ENCODE data around the gene FRMD4B.

Gene FRMD4B

DNA sequence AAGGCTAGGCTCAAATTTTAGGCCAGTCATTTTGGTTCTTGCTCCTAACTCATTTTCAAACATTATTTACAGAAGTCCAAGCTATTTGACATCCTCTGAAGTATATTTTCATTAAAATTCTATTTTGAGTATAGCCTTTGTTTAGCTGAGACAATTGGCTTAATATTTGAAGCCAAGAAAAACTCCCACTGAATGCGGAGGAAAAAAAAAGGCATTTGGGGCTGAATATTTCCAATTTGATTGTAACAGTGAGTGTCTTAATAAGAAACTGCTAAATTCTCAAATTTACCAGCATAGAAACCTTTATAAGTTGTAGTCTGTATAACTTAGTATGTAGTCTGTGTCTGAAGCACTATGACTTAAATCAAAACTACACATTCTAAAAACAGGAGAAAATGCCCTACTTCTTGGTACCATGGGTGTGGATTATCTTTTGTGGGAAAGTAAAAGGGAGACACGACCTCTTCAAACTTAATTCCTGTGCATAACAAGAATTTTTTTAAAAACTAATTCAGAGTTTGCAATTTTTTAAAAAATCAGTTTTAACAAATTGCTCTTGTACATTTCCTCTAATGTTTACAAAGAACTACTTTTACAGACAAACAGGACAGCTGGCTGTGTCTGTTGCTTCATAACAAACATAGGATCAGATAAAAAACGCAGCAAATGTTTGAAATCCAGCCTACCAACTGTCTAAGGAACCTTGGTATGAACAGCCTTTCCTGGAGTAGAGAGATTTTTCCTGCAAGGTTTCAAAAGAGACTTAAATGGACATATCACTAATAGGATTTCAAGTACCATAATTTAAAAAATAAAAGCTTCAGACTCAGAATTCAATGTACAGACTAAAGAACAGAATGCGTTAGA, 210.8 kb downstream of the FRMD4B start:
- no peak for DNase-seq (ENCODE audit: low read depth in 2 of 2)

DNA sequence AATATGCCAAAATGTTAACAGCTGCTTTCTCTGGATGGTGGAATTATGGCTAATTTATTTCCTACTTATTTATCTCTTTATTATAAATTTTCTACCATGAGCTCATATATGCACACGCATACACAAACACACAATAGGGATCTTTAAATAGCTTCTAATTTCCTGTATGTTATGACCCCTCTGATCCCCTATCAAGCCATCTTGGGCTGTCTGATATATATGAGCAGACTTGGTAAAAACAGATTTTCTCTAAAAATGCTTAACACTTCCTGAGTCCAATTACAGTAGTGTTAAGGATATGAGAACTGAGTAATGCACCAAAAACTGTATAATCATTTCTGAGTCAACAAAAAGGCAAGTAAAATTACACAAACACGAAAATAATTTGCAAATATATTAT, 211.4 kb downstream of the FRMD4B start:
- no peak for DNase-seq (ENCODE audit: low read depth in 2 of 2)

DNA sequence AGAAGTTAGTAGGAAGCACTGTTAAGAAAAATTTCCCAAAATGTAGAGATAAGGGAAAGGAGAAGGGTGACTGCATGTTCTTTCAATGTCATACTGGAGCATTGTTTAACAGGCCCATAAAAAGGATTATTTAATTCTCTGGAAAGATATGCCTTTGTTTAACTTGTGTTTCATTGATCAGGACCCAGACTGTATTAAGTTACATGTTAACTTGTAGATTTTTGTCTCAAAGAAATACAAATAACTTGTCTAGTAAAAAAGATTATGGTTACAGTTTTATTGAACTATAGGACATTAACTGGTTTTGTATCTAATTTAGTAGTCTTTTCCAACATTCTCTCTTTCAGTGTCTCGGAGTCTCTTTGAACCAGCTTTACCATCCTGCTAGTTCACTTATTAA, 213.8 kb downstream of the FRMD4B start:
- no peak for DNase-seq (ENCODE audit: low read depth in 2 of 2)

DNA sequence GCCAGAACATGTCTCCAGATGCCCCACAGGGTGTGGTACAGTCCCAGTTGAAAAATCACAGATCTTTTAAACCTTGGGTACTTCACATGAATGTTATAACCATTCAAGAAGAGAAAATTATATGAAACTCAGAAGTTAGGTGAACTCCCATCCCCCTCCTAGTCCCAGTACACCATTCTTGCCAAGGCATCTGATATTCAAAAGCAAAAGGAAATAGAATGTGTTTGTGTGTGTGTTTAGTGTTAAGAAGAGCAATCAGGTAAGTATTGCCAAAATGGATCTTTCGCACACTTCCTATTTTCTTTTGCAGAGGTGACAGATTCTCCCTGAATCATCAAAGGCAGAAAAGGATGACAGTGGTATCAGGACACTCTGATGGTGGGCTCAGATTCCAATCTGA, 219.4 kb downstream of the FRMD4B start:
- DNase-seq (ENCODE audit: low read depth in 2 of 2): no peak

DNA sequence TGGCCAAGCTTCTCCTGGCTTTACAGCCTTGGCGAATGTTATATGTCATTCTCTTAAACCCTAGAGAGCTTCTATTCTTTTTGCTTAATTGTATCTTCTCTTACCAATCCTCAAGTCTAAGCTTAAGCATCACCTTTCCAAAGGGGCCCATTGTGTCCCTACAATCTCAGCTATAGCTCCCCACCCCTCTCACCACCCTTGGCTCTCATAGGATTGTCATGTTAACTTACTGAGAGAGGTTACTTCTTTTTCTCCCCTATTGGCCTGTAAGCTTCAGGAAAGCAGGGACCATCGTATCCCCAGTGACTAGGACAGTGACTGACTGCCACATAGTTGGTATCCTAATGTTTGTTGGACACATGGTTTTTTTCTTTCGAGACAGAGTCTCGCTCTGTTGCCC, 220.1 kb downstream of the FRMD4B start:
- DNase-seq (ENCODE audit: low read depth in 2 of 2): no peak

DNA sequence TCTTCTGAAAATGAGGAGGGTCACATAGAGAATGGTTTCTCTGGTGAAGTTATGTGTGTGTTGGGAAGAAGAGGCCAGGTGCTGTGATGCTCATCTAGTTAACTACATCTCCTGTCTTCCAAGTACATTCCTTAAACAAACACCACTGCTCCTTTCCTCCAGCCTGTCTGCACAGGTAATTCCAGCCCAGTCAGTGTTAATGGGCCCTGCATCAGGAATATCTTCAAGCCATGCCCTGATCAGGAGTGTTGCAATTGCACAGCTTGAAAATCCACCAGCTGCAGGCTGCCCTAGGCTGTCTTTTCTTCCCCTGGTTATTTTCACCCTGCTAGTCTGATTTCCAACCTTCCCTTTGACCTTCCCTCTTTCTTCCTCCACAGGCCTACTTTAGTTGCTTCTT, 221.6 kb downstream of the FRMD4B start:
- no peak for DNase-seq (ENCODE audit: low read depth in 2 of 2)

DNA sequence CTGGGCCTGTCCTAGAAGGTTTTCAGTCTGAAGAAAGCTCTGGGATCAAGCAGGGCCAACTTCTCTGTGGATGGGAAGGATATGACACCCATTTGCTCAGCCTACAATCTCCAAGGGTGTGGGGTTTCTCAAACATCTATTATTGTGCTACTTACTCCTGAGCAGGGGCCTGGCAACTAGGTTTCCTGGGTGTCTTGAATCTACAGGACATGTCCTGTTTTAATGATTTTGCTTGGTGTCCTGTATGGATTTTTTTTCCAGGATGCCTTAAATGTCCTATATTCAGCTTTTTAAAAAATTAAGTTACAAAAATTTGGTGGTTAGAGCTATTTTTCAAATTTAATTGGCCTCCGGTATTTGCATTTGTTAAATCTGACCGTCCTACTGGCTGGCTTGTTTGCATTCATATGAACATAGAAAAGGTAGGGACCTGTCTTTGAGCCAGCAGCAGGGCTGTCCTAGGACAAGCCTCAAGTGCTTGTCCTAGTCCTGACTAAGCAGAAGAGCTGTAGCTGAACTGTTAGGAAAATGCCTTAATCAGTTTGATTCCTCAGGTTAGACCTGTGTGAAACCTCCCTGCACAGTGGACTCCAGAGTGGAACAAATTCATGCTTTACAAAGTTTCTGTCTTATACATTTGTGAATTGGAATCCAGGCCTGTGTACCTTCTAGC, 223.4 kb downstream of the FRMD4B start:
- no peak for DNase-seq (ENCODE audit: low read depth in 2 of 2)

DNA sequence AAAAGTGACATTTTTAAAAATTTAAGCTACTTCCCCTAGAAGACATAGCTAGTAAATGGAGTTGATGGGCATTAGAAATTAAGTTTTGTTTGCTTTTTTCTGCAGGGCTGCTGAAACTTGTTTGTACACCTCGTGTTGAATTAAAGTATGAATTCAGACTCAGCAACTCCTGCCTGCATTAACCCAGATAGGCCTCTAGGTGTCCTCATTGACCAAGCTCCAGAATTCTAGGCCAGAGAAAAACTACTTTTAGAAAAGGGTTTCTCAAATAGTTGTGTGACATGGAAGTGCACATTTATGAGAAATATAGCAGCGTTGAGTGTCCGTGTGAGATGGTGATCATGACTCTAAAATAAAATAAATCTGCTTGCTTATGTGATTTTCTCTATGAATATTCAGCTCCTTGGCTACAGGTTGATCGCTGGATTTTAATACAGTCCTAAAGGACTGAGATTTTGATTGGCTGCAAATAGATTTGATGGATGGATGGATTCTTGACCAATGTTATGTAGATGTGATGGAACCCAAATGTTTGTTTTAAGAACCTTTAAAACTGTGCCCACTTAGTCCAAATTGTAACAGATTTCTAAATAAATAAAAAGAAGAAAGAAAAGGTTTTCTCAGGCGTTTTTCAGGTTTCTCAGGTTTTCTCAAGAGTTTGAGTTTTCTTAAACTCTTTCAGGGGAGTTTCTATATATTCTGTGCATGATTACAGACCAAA, 224.1 kb downstream of the FRMD4B start:
- DNase-seq (ENCODE audit: low read depth in 2 of 2): peak in 1 of 2 donors; percentile 17

DNA sequence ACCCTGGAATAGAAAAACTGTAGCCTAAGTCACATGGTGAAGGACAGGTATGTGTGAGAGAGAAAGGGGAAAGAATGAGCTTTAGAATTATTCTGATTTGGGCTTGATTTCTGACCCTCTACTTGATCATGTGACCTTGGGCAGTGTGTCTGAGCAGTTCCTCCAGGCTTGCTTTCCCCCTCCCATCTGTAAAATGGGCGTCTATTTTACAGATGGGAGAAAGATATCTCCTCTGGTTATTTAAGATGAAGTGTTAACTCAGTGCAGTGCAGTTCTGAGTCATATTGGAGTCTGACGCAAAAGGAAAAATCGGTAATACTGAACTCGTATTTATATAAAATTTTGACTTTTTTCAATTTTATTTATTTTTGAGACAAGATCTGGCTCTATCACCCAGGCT, 225.4 kb downstream of the FRMD4B start:
- no peak for DNase-seq (ENCODE audit: low read depth in 2 of 2)

DNA sequence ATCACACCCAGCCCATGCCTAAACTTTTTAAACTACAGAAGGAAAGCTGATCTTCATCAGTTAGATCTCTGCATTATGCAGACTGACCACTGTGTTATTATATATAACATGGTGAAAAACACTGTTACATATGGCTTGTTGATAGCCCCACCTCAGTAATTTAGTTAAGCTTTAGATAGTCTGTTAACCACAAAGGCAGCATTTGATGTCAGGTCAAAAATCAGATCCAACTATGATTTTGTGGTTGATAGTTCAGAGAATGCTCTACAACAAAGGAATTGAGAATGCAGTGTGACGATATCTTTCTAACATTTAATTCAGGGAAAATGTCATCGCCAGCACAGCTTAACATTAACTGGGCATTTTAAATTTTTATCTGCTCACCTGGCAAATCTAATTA, 225.8 kb downstream of the FRMD4B start:
- DNase-seq (ENCODE audit: low read depth in 2 of 2): no peak

DNA sequence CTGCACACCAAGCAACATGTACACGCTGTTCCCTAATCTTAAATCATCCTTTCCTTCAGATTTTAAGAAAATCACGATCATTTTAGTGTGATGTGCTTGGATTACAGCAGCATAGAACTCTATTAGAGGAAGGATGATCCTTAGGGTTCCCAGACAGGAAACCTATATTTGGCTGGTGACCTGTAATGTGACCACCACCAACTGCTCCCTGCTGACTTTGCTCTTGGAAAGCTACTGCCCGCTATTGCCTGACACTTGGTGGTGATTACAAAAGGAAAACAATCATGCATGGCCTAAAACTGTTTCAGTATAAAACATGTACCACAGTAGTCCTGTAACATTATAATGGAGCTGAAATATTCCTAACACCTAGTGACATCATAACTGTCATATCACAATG, 236.3 kb downstream of the FRMD4B start:
- DNase-seq (ENCODE audit: low read depth in 2 of 2): no peak

DNA sequence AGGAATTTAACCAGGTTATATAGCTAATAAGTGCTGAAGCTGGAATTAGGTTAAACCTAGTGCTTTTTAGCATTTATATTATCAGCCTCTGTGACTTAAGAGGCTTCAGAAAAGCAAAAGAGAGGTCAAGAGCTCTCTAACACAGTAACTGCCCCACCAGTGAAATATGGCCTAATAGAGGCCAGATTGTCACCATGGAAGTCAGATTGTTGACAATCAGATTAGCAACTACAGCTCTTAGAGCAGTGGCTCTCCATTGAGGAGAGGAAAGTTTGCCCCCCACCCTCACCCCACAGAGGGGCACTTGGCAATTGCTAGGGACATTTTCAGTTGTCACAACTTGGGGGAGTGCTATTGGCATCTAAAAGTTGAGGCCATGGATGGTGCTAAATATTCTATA, 240.2 kb downstream of the FRMD4B start:
- DNase-seq (ENCODE audit: low read depth in 2 of 2): no peak

DNA sequence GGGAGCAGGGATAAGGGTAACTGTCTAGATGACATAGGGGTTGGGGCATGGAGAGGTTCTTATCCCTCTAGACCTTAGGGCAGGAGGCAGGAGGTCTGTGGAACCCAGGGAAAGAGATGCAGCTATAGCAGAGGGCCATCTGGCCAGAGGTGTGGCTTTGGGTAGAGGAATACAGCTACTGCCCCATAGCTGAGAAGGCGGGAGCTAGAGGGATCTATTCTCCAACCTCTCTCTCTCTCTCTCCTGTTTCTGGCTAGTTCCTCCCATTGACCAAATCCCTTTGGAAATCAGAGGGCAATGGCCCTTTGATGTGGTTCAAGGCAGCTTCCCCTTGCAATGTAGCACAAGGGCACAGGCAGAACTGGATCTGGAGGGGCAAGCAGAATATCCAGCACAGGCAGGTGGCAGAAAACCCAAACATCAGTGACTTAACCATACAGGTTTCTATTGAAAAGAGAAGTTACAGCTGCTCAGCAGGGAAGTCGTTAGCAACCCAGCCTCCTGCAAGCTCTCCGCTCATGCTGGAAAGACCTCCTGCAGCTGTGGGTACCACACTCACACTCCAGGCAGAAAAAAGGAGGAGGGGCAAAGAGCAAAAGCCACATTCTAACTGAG, 241.2 kb downstream of the FRMD4B start:
- no peak for DNase-seq (ENCODE audit: low read depth in 2 of 2)

DNA sequence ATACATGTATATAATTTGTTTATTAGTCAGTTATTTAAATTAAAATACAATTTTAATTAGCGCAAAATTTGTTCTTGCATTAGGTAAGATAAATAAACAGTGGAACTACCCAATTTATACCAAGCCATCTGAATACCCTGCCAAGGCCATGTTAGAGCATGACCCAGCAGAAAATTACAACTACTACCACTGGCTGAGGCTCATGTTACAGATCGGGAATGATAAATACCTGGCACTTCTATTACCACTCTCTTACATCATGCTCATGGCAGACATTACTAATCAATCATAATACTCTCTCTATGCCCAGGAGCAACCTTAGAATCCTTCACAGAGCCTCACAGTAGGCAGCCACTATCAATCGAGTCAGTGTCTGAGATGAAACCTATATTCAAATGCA, 242.3 kb downstream of the FRMD4B start:
- DNase-seq (ENCODE audit: low read depth in 2 of 2): no peak

DNA sequence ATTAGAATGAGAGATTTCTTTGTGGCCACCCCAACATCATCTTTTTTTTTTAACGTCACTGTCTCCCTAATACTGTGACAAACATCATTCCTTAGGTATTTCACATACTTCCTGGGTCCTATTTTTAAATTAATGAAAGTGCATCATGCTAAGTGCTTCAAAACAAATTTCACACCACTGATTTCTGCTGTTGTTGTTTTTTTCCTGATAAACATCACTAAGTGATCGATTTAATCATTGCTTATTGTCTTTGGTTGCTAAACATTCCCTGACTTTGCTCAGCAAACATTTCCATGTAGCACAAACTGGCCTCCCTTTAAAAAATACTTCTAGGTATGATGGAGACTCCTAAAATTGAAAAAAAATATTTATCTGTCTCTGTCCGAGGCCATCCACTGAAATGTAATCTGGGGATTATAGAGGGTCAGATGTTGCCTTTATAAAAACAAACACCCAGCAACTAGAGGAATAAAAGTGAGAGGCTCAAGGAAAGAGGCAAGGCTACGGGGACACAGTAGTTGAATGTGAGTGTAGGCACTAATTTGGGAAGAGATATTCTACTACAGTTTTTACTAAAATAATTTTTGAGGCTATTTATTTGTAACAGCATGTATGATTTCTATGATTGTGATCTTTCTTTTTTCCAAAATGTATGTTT, 243.0 kb downstream of the FRMD4B start:
- no peak for DNase-seq (ENCODE audit: low read depth in 2 of 2)

DNA sequence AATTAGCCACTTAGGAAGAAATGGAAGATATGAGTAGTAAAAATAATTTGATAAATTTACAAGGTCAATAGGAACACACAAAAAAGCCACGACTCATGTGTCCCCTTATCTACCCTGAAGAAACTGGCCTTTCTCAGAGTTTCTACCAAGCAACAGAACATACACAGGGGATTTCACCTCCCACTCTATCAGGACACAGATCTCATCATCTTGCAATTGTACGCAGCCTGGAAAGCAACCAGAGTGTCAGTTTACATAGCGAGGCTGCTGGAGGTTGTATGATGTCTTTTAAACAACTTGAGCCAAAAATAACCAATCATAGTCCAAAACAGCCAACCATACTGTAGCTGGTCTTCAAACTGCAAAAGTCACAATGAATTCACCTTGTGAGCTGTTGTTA, 243.8 kb downstream of the FRMD4B start:
- DNase-seq (ENCODE audit: low read depth in 2 of 2): no peak

DNA sequence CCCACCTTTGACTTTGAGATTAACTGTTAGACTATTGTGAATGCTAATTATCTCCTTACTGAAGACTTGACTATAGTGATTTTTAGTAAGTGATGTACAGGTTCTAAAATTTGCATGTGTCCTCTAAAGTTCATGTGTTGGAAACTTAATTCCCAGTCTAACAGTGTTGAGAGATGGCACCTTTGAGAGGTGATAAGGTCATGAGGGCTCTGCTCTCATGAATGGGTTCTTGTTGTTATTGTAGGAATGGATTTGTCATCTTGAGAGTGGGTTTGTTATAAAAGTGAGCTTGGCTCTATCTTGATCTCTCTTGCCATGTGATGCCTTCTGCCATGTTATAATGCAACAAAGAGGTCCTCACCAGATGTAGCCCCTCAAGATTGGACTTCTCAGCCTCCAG, 244.6 kb downstream of the FRMD4B start:
- DNase-seq (ENCODE audit: low read depth in 2 of 2): no peak

DNA sequence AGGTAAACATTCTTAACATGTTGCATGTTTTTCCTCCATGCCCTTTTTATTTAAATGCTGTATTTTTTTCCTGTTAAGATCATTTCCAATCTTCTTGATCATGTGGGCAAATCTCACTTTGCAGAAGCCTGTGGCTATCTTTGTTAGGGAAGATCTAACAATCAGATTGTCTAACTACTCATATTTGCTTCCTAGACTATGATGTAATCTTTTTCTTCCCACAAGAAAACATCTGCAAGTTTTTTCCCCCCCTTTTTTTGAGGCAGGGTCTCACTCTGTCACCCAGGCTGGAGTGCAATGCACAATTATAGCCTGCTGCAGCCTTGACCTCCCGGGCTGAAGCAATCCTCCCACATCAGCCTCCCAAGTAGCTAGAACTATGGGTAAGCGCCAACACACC, 248.5 kb downstream of the FRMD4B start:
- DNase-seq (ENCODE audit: low read depth in 2 of 2): no peak

DNA sequence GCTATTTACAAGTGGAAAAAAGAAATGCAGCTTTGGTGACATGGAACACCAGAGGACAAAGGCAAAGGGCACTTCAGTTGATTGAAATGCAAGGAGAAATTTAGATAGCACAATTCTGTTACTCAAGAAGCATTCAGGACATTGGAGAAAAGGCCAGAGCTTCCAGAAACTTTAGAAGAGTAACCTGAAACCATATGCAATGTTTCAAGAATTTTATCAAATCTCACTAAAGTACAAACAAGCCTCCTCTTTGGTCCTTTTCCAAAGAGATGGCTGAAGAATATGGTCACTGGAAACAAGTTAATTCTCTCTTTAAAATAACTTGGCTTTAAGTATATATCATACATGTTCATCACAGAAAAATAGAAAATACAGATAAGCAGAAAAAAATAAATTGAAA, 248.9 kb downstream of the FRMD4B start:
- no peak for DNase-seq (ENCODE audit: low read depth in 2 of 2)

DNA sequence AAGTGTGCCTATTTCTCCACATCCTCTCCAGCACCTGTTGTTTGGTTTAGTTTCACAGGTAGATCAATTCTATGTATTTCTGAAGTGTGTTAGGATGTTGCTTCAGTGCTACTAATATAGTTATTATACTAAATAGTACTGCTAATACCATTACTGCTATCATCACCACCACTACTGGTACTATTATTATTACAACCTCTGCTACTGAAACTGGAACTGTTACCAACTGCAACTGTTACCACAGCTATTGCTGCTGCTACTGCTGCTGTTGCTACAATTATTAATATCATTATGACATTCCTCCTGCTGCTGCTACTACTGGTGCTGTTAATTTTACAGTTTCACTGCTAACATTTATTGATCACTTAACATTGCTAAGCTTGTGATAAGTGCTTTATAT, 255.2 kb downstream of the FRMD4B start:
- no peak for DNase-seq (ENCODE audit: low read depth in 2 of 2)

DNA sequence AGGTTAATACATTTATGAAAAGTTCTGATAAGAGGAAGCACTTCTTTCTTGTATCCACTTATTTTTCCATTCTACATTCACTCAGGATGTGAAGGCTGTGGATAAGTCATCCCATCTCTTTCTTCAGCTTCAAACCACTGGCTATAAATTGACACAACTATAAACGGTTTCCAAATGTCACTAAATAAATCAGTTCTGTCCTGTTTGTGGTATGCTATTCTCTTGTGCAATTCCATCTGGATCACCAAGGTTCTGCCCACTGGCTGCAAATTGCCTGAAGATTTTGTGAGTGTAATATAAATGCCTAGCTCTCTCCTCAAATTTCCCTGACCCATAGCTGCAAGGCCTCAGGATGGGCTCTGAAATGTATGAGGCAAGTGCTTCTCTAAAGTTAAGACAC, 256.4 kb downstream of the FRMD4B start:
- DNase-seq (ENCODE audit: low read depth in 2 of 2): no peak

DNA sequence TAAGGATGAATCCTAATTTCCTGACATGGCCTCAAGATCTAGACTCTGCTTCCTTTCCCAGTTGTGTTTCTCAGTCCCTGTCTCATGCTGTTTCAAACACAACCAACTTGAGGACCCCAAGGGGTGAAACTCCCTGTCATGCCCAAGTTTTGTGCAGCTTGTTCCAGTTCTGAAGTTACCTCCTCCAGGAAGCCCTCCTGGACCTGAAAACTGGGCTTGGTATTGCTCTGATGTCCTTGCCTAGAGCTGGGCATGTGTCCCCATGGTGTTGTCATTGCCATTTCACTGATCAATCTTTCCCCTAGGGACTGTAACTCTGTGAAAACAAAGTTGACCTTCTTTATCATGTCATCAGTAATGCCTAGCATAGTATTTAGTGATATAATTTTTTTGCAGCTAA, 257.4 kb downstream of the FRMD4B start:
- DNase-seq (ENCODE audit: low read depth in 2 of 2): no peak
